ENCODE results near the gene VPS54. TPM values are rescaled to one million over a fixed set of nuclear protein-coding genes. Genes with fewer than 3 reads are reported as not detected.

Gene VPS54
- polyA plus RNA-seq, 1 of the 3 experiments (the other 2 are of a cell fraction): 5.3 TPM

- no peaks in the 10 kb centered on the region for H3F3A ChIP-seq (replicated peaks; ENCODE audit: insufficient read depth)
- H3K36me3 ChIP-seq (replicated peaks in 1 of 2; ENCODE audit: control insufficient read depth in 1 of 2, insufficient read depth in 2 of 2, low read length in 1 of 2): peaks cover 24 to 36% of the 10 kb centered on the region in 2 experiments
- no peak overlapping the region for H3K4me2 ChIP-seq
- no peaks in the 10 kb centered on the region for H3K27me3 ChIP-seq (ENCODE audit: insufficient read depth)
- H3K9me2 ChIP-seq: no peaks in the 10 kb centered on the region
- POLR2A ChIA-PET: no interaction called here
- no peaks in the 10 kb centered on the region for H3K9me3 ChIP-seq
- H2AFZ ChIP-seq (ENCODE audit: low read depth): no peak overlapping the region
- H3K27ac ChIP-seq (ENCODE audit: low read depth in 2 of 2, low read length in 1 of 2): no peak overlapping the region
- H3K4me3 ChIP-seq (ENCODE audit: low read depth in 2 of 2, low read length in 1 of 2): no peak overlapping the region
- no peaks in the 10 kb centered on the region for H4K20me1 ChIP-seq (ENCODE audit: insufficient read depth)
- CTCF ChIA-PET: interaction anchor here (1.0 to 1.9 kb wide), 2 partner anchors 10 to 18 kb away, joined by 3 to 4 read pairs; no protein-coding TSS in a partner anchor
- H3K4me1 ChIP-seq (ENCODE audit: control insufficient read depth in 1 of 2, insufficient read depth in 2 of 2, low read depth in 1 of 2, low read length in 1 of 2): peaks cover 0 to 6% of the 10 kb centered on the region in 2 experiments; a peak in 3 of 4 replicates
- no peak for TF ChIP-seq RAD21 (IDR thresholded peaks at IDR 0.05; ENCODE audit: low read length)
- no peak for TF ChIP-seq CTCF (IDR thresholded peaks at IDR 0.05)
- TF ChIP-seq RXRA (IDR thresholded peaks at IDR 0.05; ENCODE audit: borderline replicate concordance, low read depth): no peak
- no peak for TF ChIP-seq RFX5 (IDR thresholded peaks at IDR 0.05; ENCODE audit: low read length)
- TF ChIP-seq USF2 (IDR thresholded peaks at IDR 0.05; ENCODE audit: borderline replicate concordance, low read depth, low read length): no peak
- no peak for TF ChIP-seq CHD2 (IDR thresholded peaks at IDR 0.05; ENCODE audit: low read length, partially characterized antibody)
- no peak for TF ChIP-seq ZBTB33 (IDR thresholded peaks at IDR 0.05; ENCODE audit: borderline replicate concordance, low read depth)
- no peak for TF ChIP-seq SMC3 (IDR thresholded peaks at IDR 0.05; ENCODE audit: low read depth, low read length)
- no peak for TF ChIP-seq NFIC (IDR thresholded peaks at IDR 0.05; ENCODE audit: borderline replicate concordance)
- no peak for TF ChIP-seq FOXM1 (IDR thresholded peaks at IDR 0.05; ENCODE audit: low read depth)
- no peak for TF ChIP-seq NRF1 (IDR thresholded peaks at IDR 0.05; ENCODE audit: low read depth, low read length)
- no peak for TF ChIP-seq POLR2AphosphoS5 (IDR thresholded peaks at IDR 0.05; ENCODE audit: low read depth, low read length)
- TF ChIP-seq MEF2A (IDR thresholded peaks at IDR 0.05; ENCODE audit: borderline replicate concordance, low read depth): no peak
- WGBS (ENCODE audit: low lambda C conversion rate): 82% methylated on average over 1 of the region's 1 CpG
- no peak for DNase-seq
- no peak overlapping the region for H3K9ac ChIP-seq
- peaks cover 23% of the 10 kb centered on the region; the same call in 1 of the 2 replicates for H3K79me2 ChIP-seq (ENCODE audit: insufficient read depth)
These were observed 144.1 kb downstream of the VPS54 start for GRCh38 chr2:63875131-63875527.
